Astrocyte (in vitro differentiated cells and primary cell): ENCODE measurements around the gene RHBG.

Source experiments
- EZH2 ChIP-seq: IDR thresholded peaks from 2 replicates; pipeline ENCODE4 v1.6.1; 2012; ENCODE audit warnings: mild to moderate bottlenecking, low read length, inconsistent platforms; ENCODE audit not compliant: insufficient read depth
- TF ChIP-seq, protein P1 (sequence below): IDR thresholded peaks from 2 replicates; pipeline ENCODE4 v1.5.1; 2011; ENCODE audit warnings: low read depth, mild to moderate bottlenecking, inconsistent platforms, low read length, moderate library complexity; ENCODE audit not compliant: insufficient read depth

DNA sequence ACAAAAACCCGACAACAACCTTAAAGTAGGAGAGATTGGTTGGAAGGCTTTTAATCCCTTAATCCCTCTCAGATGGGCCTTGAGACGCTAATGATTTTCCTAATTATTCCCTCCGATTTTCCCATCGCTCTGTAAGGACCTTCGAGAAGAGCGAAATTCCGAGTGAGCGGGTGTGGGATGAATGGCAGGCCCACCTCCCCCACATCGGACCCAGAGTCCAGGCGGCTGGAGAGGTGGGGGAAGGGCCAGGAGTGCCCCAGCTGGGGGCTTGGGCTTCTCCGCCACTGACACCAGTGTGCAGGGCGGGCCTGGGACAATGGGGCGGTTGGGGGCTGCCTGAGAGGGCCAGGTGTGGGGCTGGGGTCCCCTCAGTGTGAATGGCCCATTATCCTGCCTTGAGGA is 23.4 kb downstream of the RHBG start:
- TF ChIP-seq, protein P1, sequence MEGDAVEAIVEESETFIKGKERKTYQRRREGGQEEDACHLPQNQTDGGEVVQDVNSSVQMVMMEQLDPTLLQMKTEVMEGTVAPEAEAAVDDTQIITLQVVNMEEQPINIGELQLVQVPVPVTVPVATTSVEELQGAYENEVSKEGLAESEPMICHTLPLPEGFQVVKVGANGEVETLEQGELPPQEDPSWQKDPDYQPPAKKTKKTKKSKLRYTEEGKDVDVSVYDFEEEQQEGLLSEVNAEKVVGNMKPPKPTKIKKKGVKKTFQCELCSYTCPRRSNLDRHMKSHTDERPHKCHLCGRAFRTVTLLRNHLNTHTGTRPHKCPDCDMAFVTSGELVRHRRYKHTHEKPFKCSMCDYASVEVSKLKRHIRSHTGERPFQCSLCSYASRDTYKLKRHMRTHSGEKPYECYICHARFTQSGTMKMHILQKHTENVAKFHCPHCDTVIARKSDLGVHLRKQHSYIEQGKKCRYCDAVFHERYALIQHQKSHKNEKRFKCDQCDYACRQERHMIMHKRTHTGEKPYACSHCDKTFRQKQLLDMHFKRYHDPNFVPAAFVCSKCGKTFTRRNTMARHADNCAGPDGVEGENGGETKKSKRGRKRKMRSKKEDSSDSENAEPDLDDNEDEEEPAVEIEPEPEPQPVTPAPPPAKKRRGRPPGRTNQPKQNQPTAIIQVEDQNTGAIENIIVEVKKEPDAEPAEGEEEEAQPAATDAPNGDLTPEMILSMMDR, result no peak
- TF ChIP-seq EZH2, result no peak
